HEK293T (cell line): ENCODE data around the gene PRKG1.

ENCODE experiments used
- BHLHE40 ChIP-seq: fragments of 450-650 bp; IDR thresholded peaks from 2 replicates; pipeline ENCODE4 v1.6.1; 2016; ENCODE audit warnings: mild to moderate bottlenecking, moderate library complexity, borderline replicate concordance
- ELF4 ChIP-seq: fragments of 450-650 bp; IDR thresholded peaks from 2 replicates; pipeline ENCODE4 v1.6.1; 2017; ENCODE audit warnings: antibody characterized with exemption
- FOXA1 ChIP-seq: fragments of 450-650 bp; IDR thresholded peaks from 2 replicates; pipeline ENCODE4 v1.6.1; 2016; ENCODE audit warnings: mild to moderate bottlenecking
- FOXK2 ChIP-seq: fragments of 450-650 bp; IDR thresholded peaks from 2 replicates; pipeline ENCODE4 v1.6.1; 2016; ENCODE audit warnings: mild to moderate bottlenecking
- FOXM1 ChIP-seq: fragments of 450-650 bp; IDR thresholded peaks from 2 replicates; pipeline ENCODE4 v1.6.1; 2017; ENCODE audit warnings: mild to moderate bottlenecking, borderline replicate concordance
- HDGF ChIP-seq: fragments of 450-650 bp; IDR thresholded peaks from 2 replicates; pipeline ENCODE4 v1.6.1; 2017; ENCODE audit warnings: antibody characterized with exemption, borderline replicate concordance
- PKNOX1 ChIP-seq: fragments of 450-650 bp; IDR thresholded peaks from 2 replicates; pipeline ENCODE4 v1.6.1; 2016
- SP1 ChIP-seq: fragments of 450-650 bp; IDR thresholded peaks from 2 replicates; pipeline ENCODE4 v1.6.1; 2017
- SUZ12 ChIP-seq: fragments of 450-650 bp; IDR thresholded peaks from 2 replicates; pipeline ENCODE4 v1.6.1; 2016; ENCODE audit warnings: mild to moderate bottlenecking
- TARDBP ChIP-seq: fragments of 450-650 bp; IDR thresholded peaks from 2 replicates; pipeline ENCODE4 v1.6.1; 2016
- ZNF384 ChIP-seq: fragments of 450-650 bp; IDR thresholded peaks from 2 replicates; pipeline ENCODE4 v1.6.1; 2016

- TF ChIP-seq ELF4 (no peak), FOXA1 (no peak), SUZ12 (no peak), PKNOX1 (peak; percentile 39), SP1 (no peak), FOXM1 (no peak), ZNF384 (no peak), BHLHE40 (no peak), HDGF (no peak), TARDBP (no peak), FOXK2 (no peak)
Measured at GRCh38 chr10:51462076-51462779, 387.9 kb downstream of the PRKG1 start.
